GM12878 (cell line): ENCODE measurements around the gene PLA2G2C. TPM values are rescaled to one million over a fixed set of nuclear protein-coding genes. Genes with fewer than 3 reads are reported as not detected.

ENCODE experiments used
- ATAC-seq: fragments of 200-7000 bp; cut with Tn5 transposase; 3 replicates; pipeline ENCODE4 v1.9.1; 2020; ENCODE audit warnings: mild to moderate bottlenecking, moderate library complexity
- BruUV-seq: library from RNA; stranded (reverse); fragments of 400-500 nt; replicated peaks from 2 replicates; lab custom pipeline; 2021; lab: Mats Ljungman, UMichigan
- CTCF ChIA-PET: fragments of 300-600 bp; sonication (Branson Sonifier 250); formaldehyde crosslinking; extraction: SDS; loops from one replicate; lab custom pipeline; 2021; ENCODE audit warnings: inconsistent platforms; lab: Yijun Ruan, JAX
- POLR2A ChIA-PET: fragments of 350-600 bp; formaldehyde crosslinking; extraction: SDS; loops from one replicate; lab custom pipeline; 2021; ENCODE audit warnings: inconsistent platforms; lab: Charles Lee
- RAD21 ChIA-PET: fragments of 300-600 bp; sonication (Branson Sonifier 250); formaldehyde crosslinking; loops from one replicate; lab custom pipeline; 2023; ENCODE audit warnings: antibody characterized with exemption; ENCODE audit not compliant: unreplicated experiment; lab: Charles Lee
- SMC1A ChIA-PET: fragments of 300-600 bp; sonication (Branson Sonifier 250); formaldehyde crosslinking; loops from one replicate; lab custom pipeline; 2023; ENCODE audit not compliant: unreplicated experiment, uncharacterized antibody; lab: Charles Lee
- DNase-seq: peaks from one replicate; pipeline ENCODE4 v3.0.0-alpha.2; 2011; ENCODE audit warnings: low read depth, low spot score
- FAIRE-seq: peaks from 3 replicates; lab custom pipeline; 2011; peaks lifted over from hg19 to GRCh38; lab: Jason Lieb, UNC
- H2AFZ ChIP-seq: 2 replicates; pipeline ENCODE4 v1.6.0; 2011; ENCODE audit warnings: low read depth, low read length, control low read depth; ENCODE audit not compliant: control insufficient read depth
- H3K27ac ChIP-seq: 2 replicates; pipeline ENCODE4 v1.5.1; 2011; ENCODE audit warnings: control low read depth; ENCODE audit not compliant: control insufficient read depth, insufficient read depth
- H3K27me3 ChIP-seq, 2 experiments: replicated peaks in 1 of 2; 2 replicates each; pipeline versions ENCODE4 v1.6.0 to v1.6.1; 2011; ENCODE audit warnings: low read length in 1 of 2; ENCODE audit not compliant: control insufficient read depth in 2 of 2, insufficient read depth in 2 of 2
- H3K36me3 ChIP-seq, 2 experiments: 2 replicates each; pipeline ENCODE4 v1.5.1; 2011; ENCODE audit warnings: low read length in 1 of 2; ENCODE audit not compliant: control insufficient read depth in 2 of 2, insufficient read depth in 2 of 2
- H3K4me1 ChIP-seq: 2 replicates; pipeline ENCODE4 v1.6.1; 2011; ENCODE audit warnings: mild to moderate bottlenecking, low read length, moderate library complexity, mixed read lengths; ENCODE audit not compliant: control insufficient read depth, insufficient read depth
- H3K4me2 ChIP-seq: 2 replicates; pipeline ENCODE4 v1.6.0; 2011; ENCODE audit warnings: control low read depth; ENCODE audit not compliant: control insufficient read depth, insufficient read depth
- H3K4me3 ChIP-seq: fragments of 200-600 bp; sonication (generic); 2 replicates; pipeline ENCODE4 v1.5.1; 2016
- H3K79me2 ChIP-seq: 2 replicates; pipeline ENCODE4 v1.6.0; 2011; ENCODE audit warnings: low read length; ENCODE audit not compliant: control insufficient read depth, insufficient read depth
- H3K9ac ChIP-seq: 2 replicates; pipeline ENCODE4 v1.8.0; 2011; ENCODE audit warnings: low read length, control low read depth, mixed read lengths; ENCODE audit not compliant: control insufficient read depth, insufficient read depth
- H3K9me3 ChIP-seq: replicated peaks from 3 replicates; pipeline ENCODE4 v1.5.1; 2011; ENCODE audit warnings: mild to moderate bottlenecking, low read length; ENCODE audit not compliant: control insufficient read depth, insufficient read depth
- H4K20me1 ChIP-seq: 2 replicates; pipeline ENCODE4 v1.6.0; 2011; ENCODE audit not compliant: control insufficient read depth, insufficient read depth
- CBFB ChIP-seq: IDR thresholded peaks from 2 replicates; pipeline ENCODE4 v1.6.1; 2016; ENCODE audit warnings: antibody characterized with exemption, low read depth
- CHD2 ChIP-seq: IDR thresholded peaks from 2 replicates; pipeline ENCODE4 v1.6.1; 2011; ENCODE audit warnings: low read depth, low read length, improper control_type of control experiment, borderline replicate concordance
- DPF2 ChIP-seq: fragments of 450-650 bp; IDR thresholded peaks from 2 replicates; pipeline ENCODE4 v1.6.1; 2017; ENCODE audit warnings: mild to moderate bottlenecking
- E2F8 ChIP-seq: fragments of 450-650 bp; IDR thresholded peaks from 2 replicates; pipeline ENCODE4 v1.6.1; 2018; ENCODE audit warnings: mild to moderate bottlenecking, low read depth, moderate library complexity; ENCODE audit not compliant: partially characterized antibody
- EGR1 ChIP-seq, 2 experiments: IDR thresholded peaks; 1 replicate in 1 of 2; 2 replicates in 1 of 2; pipeline ENCODE4 v1.6.1; 2011 to 2012; ENCODE audit warnings: low read depth in 2 of 2, low read length in 2 of 2, borderline replicate concordance in 1 of 2, mild to moderate bottlenecking in 1 of 2, moderate library complexity in 1 of 2
- HDGF ChIP-seq: fragments of 450-650 bp; IDR thresholded peaks from 2 replicates; pipeline ENCODE4 v1.6.1; 2016; ENCODE audit warnings: antibody characterized with exemption
- POLR2AphosphoS5 ChIP-seq: IDR thresholded peaks from 2 replicates; pipeline ENCODE4 v1.6.1; 2011; ENCODE audit warnings: mild to moderate bottlenecking, low read length, inconsistent platforms
- RAD21 ChIP-seq: IDR thresholded peaks from 2 replicates; pipeline ENCODE4 v1.6.1; 2011; ENCODE audit warnings: mild to moderate bottlenecking, low read depth, low read length, moderate library complexity; ENCODE audit not compliant: insufficient read depth
- RCOR1 ChIP-seq: conservative IDR thresholded peaks from 2 replicates; pipeline ENCODE4 v1.6.1; 2012; ENCODE audit warnings: low read depth, low read length, improper control_type of control experiment
- RELB ChIP-seq: fragments of 450-650 bp; IDR thresholded peaks from 2 replicates; pipeline ENCODE4 v1.6.1; 2017; ENCODE audit warnings: low read depth, mild to moderate bottlenecking, moderate library complexity
- SREBF1 ChIP-seq: IDR thresholded peaks from 2 replicates; pipeline ENCODE4 v1.6.1; 2012; ENCODE audit warnings: mild to moderate bottlenecking, low read length
- ZNF622 ChIP-seq: fragments of 450-650 bp; IDR thresholded peaks from 2 replicates; pipeline ENCODE4 v1.6.1; 2017; ENCODE audit warnings: mild to moderate bottlenecking, inconsistent platforms
- WGBS: methylation state at CpG from one replicate; pipeline ENCODE4 v1.1.6; 2016; ENCODE audit warnings: low lambda C conversion rate; ENCODE audit not compliant: insufficient replicate concordance, insufficient coverage; ENCODE audit errors: missing lambda C conversion rate; 5-methylcytosine and 5-hydroxymethylcytosine counted together
- in situ Hi-C: fragments of 300-500 bp; cut with MboI; formaldehyde crosslinking; loops from 9 replicates; pipeline ENCODE4 v1.14.3; 2018; ENCODE audit warnings: mixed read lengths
- intact Hi-C: fragments of 100-400 bp; cut with micrococcal nuclease; formaldehyde crosslinking; loops from one replicate; pipeline ENCODE4 v1.14.2; 2022; ENCODE audit not compliant: unreplicated experiment
- polyA plus RNA-seq, 11 experiments: library from polyadenylated mRNA; depleted of rRNA in 4 of 11; unstranded in 6 of 11; stranded (reverse) in 5 of 11; fragments of >200 nt; fragmentation: Nextera tagmentation in 4 of 11; fragmentation: Illumina TruSeq in 1 of 11; extraction: Ambion mirVana in 4 of 11; extraction: Trizol in 1 of 11; gene quantifications; 1 replicate in 1 of 11; 2 replicates in 10 of 11; pipeline versions ENCODE4 v1.2.1 to v1.2.3, GENCODE V29; 2011 to 2016; ENCODE audit warnings: inconsistent platforms in 2 of 11, missing spikeins in 2 of 11, low read depth in 1 of 11
- total RNA-seq, 4 experiments: library from RNA; depleted of rRNA in 3 of 4; stranded (reverse); fragments of >200 nt in 3 of 4; fragmentation: Illumina TruSeq in 1 of 4; extraction: Trizol in 1 of 4; gene quantifications; 2 replicates each; pipeline versions ENCODE4 v1.2.1 to v1.2.3, GENCODE V29; 2013 to 2021
- TF ChIP-seq, protein P1 (sequence below): IDR thresholded peaks from 2 replicates; pipeline ENCODE4 v1.6.1; 2012; ENCODE audit warnings: low read depth, low read length, improper control_type of control experiment
- TF ChIP-seq, protein P2 (sequence below): fragments of 450-650 bp; formaldehyde crosslinking; IDR thresholded peaks from 2 replicates; pipeline ENCODE4 v1.5.0; 2022; ENCODE audit warnings: mild to moderate bottlenecking, missing genetic modification characterization
- TF ChIP-seq, protein P3 (sequence below): fragments of 450-650 bp; IDR thresholded peaks from 2 replicates; pipeline ENCODE4 v1.6.1; 2014; ENCODE audit warnings: mild to moderate bottlenecking

PLA2G2C gene
- total and polyA plus RNA-seq, 10 of the 15 experiments (the other 5 are each of a cell fraction or from before 2014, with no cell fraction given), result 0.05 TPM; not detected in 9

DNA sequence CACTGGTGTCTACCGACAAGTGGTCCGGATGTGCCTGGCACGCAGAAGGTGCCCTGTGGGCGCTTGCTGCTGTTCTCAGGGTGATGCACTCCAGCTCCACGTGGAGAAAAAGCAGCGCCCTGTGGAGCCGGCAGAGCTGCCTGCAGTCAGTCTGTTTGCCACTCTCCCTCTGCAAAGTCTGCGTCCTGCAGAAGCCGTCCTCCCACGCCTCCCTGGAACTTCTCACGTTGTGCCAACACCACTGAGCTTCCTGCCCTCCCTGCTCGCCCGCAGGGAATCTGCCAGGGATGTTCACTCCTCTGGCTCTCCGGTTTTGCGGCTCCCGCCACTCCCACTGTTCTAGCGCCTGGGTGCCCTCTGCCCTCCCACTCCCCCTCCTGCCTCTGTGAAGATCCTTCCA is 20.3 kb downstream of the PLA2G2C start:
- DNase-seq (no peak), FAIRE-seq (no peak), ATAC-seq (no peak)
- ChIA-PET SMC1A (interaction anchor here (1.0 to 2.3 kb wide), 3 partner anchors 20 to 28 kb away, joined by 3 to 8 read pairs (median 3); no protein-coding TSS in a partner anchor), CTCF (interaction anchor here (1.2 to 2.2 kb wide), 3 partner anchors 14 to 28 kb away, joined by 3 to 10 read pairs (median 4); no protein-coding TSS in a partner anchor), RAD21 (no interaction called here), POLR2A (no interaction called here)
- Histone ChIP-seq H3K36me3 (no peaks in the 10 kb centered on the region), H4K20me1 (no peaks in the 10 kb centered on the region), H3K4me1 (peaks cover under 1% of the 10 kb centered on the region), H3K9me3 (peaks cover under 1% of the 10 kb centered on the region; the same call in 1 of the 3 replicates), H3K4me3 (no peak overlapping the region), H3K79me2 (no peaks in the 10 kb centered on the region), H3K27ac (no peak overlapping the region), H2AFZ (no peak overlapping the region), H3K4me2 (no peak overlapping the region), H3K27me3 (no peaks in the 10 kb centered on the region; a peak in 2 of 4 replicates), H3K9ac (no peak overlapping the region)
- 38% methylated on average over 14 of the region's 17 CpGs for WGBS
- in situ Hi-C loops (no loop called here), intact Hi-C loops (no loop called here)
- no TSS peak for BruUV-seq
- TF ChIP-seq HDGF (no peak), RELB (no peak), E2F8 (no peak), ZNF622 (no peak), CHD2 (no peak), POLR2AphosphoS5 (no peak), CBFB (no peak), SREBF1 (no peak), RAD21 (no peak), EGR1 (IDR thresholded peaks at IDR 0.05; ENCODE audit: borderline replicate concordance in 1 of 2, low read depth in 2 of 2, low read length in 2 of 2) (no peak), RCOR1 (no peak), DPF2 (no peak)
- TF ChIP-seq, protein P1, sequence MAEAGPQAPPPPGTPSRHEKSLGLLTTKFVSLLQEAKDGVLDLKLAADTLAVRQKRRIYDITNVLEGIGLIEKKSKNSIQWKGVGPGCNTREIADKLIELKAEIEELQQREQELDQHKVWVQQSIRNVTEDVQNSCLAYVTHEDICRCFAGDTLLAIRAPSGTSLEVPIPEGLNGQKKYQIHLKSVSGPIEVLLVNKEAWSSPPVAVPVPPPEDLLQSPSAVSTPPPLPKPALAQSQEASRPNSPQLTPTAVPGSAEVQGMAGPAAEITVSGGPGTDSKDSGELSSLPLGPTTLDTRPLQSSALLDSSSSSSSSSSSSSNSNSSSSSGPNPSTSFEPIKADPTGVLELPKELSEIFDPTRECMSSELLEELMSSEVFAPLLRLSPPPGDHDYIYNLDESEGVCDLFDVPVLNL, result no peak
- TF ChIP-seq, protein P2, sequence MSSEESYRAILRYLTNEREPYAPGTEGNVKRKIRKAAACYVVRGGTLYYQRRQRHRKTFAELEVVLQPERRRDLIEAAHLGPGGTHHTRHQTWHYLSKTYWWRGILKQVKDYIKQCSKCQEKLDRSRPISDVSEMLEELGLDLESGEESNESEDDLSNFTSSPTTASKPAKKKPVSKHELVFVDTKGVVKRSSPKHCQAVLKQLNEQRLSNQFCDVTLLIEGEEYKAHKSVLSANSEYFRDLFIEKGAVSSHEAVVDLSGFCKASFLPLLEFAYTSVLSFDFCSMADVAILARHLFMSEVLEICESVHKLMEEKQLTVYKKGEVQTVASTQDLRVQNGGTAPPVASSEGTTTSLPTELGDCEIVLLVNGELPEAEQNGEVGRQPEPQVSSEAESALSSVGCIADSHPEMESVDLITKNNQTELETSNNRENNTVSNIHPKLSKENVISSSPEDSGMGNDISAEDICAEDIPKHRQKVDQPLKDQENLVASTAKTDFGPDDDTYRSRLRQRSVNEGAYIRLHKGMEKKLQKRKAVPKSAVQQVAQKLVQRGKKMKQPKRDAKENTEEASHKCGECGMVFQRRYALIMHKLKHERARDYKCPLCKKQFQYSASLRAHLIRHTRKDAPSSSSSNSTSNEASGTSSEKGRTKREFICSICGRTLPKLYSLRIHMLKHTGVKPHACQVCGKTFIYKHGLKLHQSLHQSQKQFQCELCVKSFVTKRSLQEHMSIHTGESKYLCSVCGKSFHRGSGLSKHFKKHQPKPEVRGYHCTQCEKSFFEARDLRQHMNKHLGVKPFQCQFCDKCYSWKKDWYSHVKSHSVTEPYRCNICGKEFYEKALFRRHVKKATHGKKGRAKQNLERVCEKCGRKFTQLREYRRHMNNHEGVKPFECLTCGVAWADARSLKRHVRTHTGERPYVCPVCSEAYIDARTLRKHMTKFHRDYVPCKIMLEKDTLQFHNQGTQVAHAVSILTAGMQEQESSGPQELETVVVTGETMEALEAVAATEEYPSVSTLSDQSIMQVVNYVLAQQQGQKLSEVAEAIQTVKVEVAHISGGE, result no peak
- TF ChIP-seq, protein P3, sequence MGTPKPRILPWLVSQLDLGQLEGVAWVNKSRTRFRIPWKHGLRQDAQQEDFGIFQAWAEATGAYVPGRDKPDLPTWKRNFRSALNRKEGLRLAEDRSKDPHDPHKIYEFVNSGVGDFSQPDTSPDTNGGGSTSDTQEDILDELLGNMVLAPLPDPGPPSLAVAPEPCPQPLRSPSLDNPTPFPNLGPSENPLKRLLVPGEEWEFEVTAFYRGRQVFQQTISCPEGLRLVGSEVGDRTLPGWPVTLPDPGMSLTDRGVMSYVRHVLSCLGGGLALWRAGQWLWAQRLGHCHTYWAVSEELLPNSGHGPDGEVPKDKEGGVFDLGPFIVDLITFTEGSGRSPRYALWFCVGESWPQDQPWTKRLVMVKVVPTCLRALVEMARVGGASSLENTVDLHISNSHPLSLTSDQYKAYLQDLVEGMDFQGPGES, result no peak
